Large intestine (tissue), 3 donors: ENCODE measurements around the gene TLK2. TPM values are rescaled to one million over a fixed set of nuclear protein-coding genes. Genes with fewer than 3 reads are reported as not detected.
"Not testable (repeated sequence)": the region's sequence is repeated elsewhere in the genome, so short reads cannot be mapped to it uniquely, and the experiment has no call there.

Source experiments
- DNase-seq, 2 donors: peaks; one replicate each; pipeline versions ENCODE4 v3.0.0 to v3.0.0-alpha.2; 2013
- H3K27ac ChIP-seq: one replicate; pipeline ENCODE4 v1.5.1; 2013; ENCODE audit warnings: low read length
- H3K27me3 ChIP-seq: 2 replicates; pipeline ENCODE4 v1.6.1; 2013; ENCODE audit warnings: low read length; ENCODE audit not compliant: control insufficient read depth, insufficient read depth
- H3K36me3 ChIP-seq: 2 replicates; pipeline ENCODE4 v1.6.1; 2013; ENCODE audit warnings: low read length; ENCODE audit not compliant: control insufficient read depth, insufficient read depth
- H3K4me1 ChIP-seq: one replicate; pipeline ENCODE4 v1.6.1; 2013; ENCODE audit warnings: low read length; ENCODE audit not compliant: control insufficient read depth, insufficient read depth
- H3K4me3 ChIP-seq: one replicate; pipeline ENCODE4 v1.5.1; 2013; ENCODE audit warnings: low read length
- H3K9me3 ChIP-seq: one replicate; pipeline ENCODE4 v1.6.1; 2013; ENCODE audit warnings: mild to moderate bottlenecking, low read depth, low read length, moderate library complexity; ENCODE audit not compliant: control insufficient read depth
- WGBS: methylation state at CpG from one replicate; pipeline ENCODE4 v1.1.5; 2013; ENCODE audit warnings: low lambda C conversion rate; ENCODE audit not compliant: insufficient coverage; 5-methylcytosine and 5-hydroxymethylcytosine counted together
- polyA plus RNA-seq: library from polyadenylated mRNA; unstranded; fragments of 120-200 nt; gene quantifications from one replicate; pipeline ENCODE4 v1.2.1, GENCODE V29; 2013

The TLK2 gene
- polyA plus RNA-seq, 1 donor: 29.8 TPM

GRCh38 chr17:62479639-62480258, 1.1 kb downstream of the TLK2 start:
- H3K4me1 ChIP-seq, H3K9me3 ChIP-seq, H3K36me3 ChIP-seq, H3K27me3 ChIP-seq: not testable (repeated sequence)
- DNase-seq: peak in 1 of 2 donors; percentile 45
- Histone ChIP-seq H3K4me3 (peak overlapping the region; percentile 65), H3K27ac (peak overlapping the region; percentile 81)
- no CpG with 5 or more reads among the region's 22 CpGs for WGBS

GRCh38 chr17:62482553-62482952, 3.9 kb downstream of the TLK2 start:
- no CpG with 5 or more reads among the region's 3 CpGs for WGBS
- H3K9me3 ChIP-seq, H3K27ac ChIP-seq, H3K4me3 ChIP-seq, H3K36me3 ChIP-seq, H3K27me3 ChIP-seq, DNase-seq, H3K4me1 ChIP-seq: not testable (repeated sequence)

GRCh38 chr17:62490990-62491389, 12.4 kb downstream of the TLK2 start:
- H3K9me3 ChIP-seq, H3K36me3 ChIP-seq, H3K4me3 ChIP-seq, DNase-seq, H3K27ac ChIP-seq, H3K4me1 ChIP-seq, H3K27me3 ChIP-seq: not testable (repeated sequence)
- WGBS: no CpG with 5 or more reads among the region's 1 CpG

GRCh38 chr17:62493049-62493655, 14.5 kb downstream of the TLK2 start:
- not testable (repeated sequence) for H3K4me1 ChIP-seq, H3K4me3 ChIP-seq, DNase-seq, H3K27me3 ChIP-seq, H3K36me3 ChIP-seq, H3K9me3 ChIP-seq, H3K27ac ChIP-seq
- 100% methylated on average over 2 of the region's 5 CpGs for WGBS

- H3K27ac ChIP-seq, H3K9me3 ChIP-seq, H3K4me1 ChIP-seq, H3K27me3 ChIP-seq, H3K36me3 ChIP-seq, H3K4me3 ChIP-seq, DNase-seq: not testable (repeated sequence)
- whole genome bisulfite sequencing: no CpG with 5 or more reads among the region's 7 CpGs
These were observed 15.4 kb downstream of the TLK2 start for GRCh38 chr17:62494073-62494472.

GRCh38 chr17:62496344-62496743, 17.7 kb downstream of the TLK2 start:
- DNase-seq, H3K4me1 ChIP-seq, H3K9me3 ChIP-seq, H3K4me3 ChIP-seq, H3K27ac ChIP-seq, H3K27me3 ChIP-seq, H3K36me3 ChIP-seq: not testable (repeated sequence)
- no CpG with 5 or more reads among the region's 4 CpGs for WGBS

GRCh38 chr17:62498796-62499195, 20.2 kb downstream of the TLK2 start:
- WGBS: no CpG with 5 or more reads among the region's 8 CpGs

GRCh38 chr17:62500463-62500862, 21.8 kb downstream of the TLK2 start:
- not testable (repeated sequence) for H3K4me1 ChIP-seq, H3K4me3 ChIP-seq, H3K27ac ChIP-seq, DNase-seq, H3K36me3 ChIP-seq, H3K27me3 ChIP-seq, H3K9me3 ChIP-seq
- 100% methylated on average over 1 of the region's 1 CpG for WGBS

More at GRCh38 chr17:62498796-62499195, 20.2 kb downstream of the TLK2 start:
- H3K4me1 ChIP-seq, H3K27me3 ChIP-seq, DNase-seq, H3K4me3 ChIP-seq, H3K36me3 ChIP-seq, H3K27ac ChIP-seq, H3K9me3 ChIP-seq: not testable (repeated sequence)

- not testable (repeated sequence) for DNase-seq, H3K4me3 ChIP-seq, H3K4me1 ChIP-seq, H3K27me3 ChIP-seq, H3K27ac ChIP-seq, H3K36me3 ChIP-seq, H3K9me3 ChIP-seq
- 100% methylated on average over 1 of the region's 8 CpGs for WGBS
These were observed 26.2 kb downstream of the TLK2 start for GRCh38 chr17:62504857-62505256.

- peak overlapping the region; percentile 61 for H3K27ac ChIP-seq
- H3K4me1 ChIP-seq, H3K9me3 ChIP-seq, H3K4me3 ChIP-seq, H3K27me3 ChIP-seq, H3K36me3 ChIP-seq: not testable (repeated sequence)
- no CpG with 5 or more reads among the region's 6 CpGs for WGBS
- DNase-seq: peak in 1 of 2 donors; percentile 60
These were observed 28.7 kb downstream of the TLK2 start for GRCh38 chr17:62507191-62507836.
